ENCODE measurements around the gene PI4KA. TPM values are rescaled to one million over a fixed set of nuclear protein-coding genes. Genes with fewer than 3 reads are reported as not detected.

The PI4KA gene
- total RNA-seq, 4 donors from 2014 or later = 76.5 to 164 (median 115) TPM

GRCh38 chr22:20815477-20816050, 43.0 kb downstream of the PI4KA start:
- no peak for DNase-seq (ENCODE audit: low spot score in 2 of 2)
- Histone ChIP-seq H3K4me1 (no peaks in the 10 kb centered on the region), H3K36me3 (peaks cover 0 to 99% (median 12%) of the 10 kb centered on the region in 3 donors), H3K27ac (no peak overlapping the region), H3K27me3 (no peaks in the 10 kb centered on the region), H3K9me3 (no peaks in the 10 kb centered on the region), H3K4me3 (no peak overlapping the region)
- 91 to 95% methylated on average over 9 of the region's 9 CpGs for WGBS, 2 donors
- TF ChIP-seq, protein P1, sequence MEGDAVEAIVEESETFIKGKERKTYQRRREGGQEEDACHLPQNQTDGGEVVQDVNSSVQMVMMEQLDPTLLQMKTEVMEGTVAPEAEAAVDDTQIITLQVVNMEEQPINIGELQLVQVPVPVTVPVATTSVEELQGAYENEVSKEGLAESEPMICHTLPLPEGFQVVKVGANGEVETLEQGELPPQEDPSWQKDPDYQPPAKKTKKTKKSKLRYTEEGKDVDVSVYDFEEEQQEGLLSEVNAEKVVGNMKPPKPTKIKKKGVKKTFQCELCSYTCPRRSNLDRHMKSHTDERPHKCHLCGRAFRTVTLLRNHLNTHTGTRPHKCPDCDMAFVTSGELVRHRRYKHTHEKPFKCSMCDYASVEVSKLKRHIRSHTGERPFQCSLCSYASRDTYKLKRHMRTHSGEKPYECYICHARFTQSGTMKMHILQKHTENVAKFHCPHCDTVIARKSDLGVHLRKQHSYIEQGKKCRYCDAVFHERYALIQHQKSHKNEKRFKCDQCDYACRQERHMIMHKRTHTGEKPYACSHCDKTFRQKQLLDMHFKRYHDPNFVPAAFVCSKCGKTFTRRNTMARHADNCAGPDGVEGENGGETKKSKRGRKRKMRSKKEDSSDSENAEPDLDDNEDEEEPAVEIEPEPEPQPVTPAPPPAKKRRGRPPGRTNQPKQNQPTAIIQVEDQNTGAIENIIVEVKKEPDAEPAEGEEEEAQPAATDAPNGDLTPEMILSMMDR (IDR thresholded peaks at IDR 0.05) = no peak

DNA sequence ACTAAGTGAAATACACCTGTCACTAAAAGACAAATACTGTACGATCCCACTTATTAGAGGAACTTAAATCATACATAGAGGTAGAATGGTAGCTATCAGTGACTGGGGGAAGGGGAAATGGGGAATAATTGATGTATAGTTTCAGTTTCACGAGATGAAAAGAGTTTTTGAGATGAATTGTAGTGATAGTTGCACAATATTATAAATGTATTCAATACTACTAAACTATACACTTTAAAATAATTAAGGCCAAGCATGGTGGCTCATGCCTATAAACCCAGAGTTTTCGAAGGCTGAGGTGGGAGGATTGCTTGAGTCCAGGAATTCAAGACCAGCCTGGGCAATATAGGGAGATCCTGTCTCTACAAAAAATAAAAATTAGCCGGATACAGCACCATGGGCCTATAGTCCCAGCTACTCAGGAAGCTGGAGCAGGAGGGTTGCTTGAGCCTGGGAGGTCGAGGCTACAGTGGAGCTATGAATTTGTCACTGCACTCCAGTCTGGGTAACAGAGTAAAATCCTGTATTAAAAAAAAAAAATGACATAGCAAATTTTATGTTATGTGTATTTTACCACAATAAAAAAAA, 44.3 kb downstream of the PI4KA start:
- WGBS, 2 donors = 86 to 88% methylated on average over 5 of the region's 5 CpGs
- H3K27ac ChIP-seq = no peak overlapping the region
- H3K27me3 ChIP-seq = no peaks in the 10 kb centered on the region
- no peaks in the 10 kb centered on the region for H3K4me1 ChIP-seq
- no peaks in the 10 kb centered on the region for H3K9me3 ChIP-seq
- TF ChIP-seq EP300 (IDR thresholded peaks at IDR 0.05) (no peak), POLR2A (IDR thresholded peaks at IDR 0.05) (no peak)
- TF ChIP-seq, protein P1 (IDR thresholded peaks at IDR 0.05) = no peak
- no peak overlapping the region for H3K4me3 ChIP-seq
- no peak for DNase-seq (ENCODE audit: low spot score in 2 of 2)
- H3K36me3 ChIP-seq = peaks cover 0 to 99% (median 12%) of the 10 kb centered on the region in 3 donors

DNA sequence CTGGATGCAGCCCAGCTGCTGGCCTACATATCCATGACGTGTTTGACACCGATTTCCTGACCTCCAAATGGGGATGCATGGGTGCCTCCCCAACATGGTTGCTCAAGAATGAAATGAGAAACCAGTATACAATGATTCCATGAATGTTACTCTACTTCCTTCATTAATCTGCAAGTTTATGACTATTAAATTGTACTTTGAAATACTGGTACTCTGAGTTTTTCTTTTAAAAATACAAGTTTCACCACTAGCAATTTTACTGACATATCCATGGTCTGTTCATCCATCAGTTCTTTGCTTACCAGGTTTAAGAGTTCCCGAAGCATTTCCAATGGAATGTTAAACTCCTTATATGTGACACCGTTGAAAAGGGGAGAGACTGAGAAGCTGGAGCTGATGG, 45.6 kb downstream of the PI4KA start:
- Histone ChIP-seq H3K36me3 (peaks cover 0 to 97% (median 6%) of the 10 kb centered on the region in 3 donors), H3K9me3 (no peaks in the 10 kb centered on the region), H3K4me3 (no peak overlapping the region), H3K27ac (no peak overlapping the region), H3K27me3 (no peaks in the 10 kb centered on the region), H3K4me1 (no peaks in the 10 kb centered on the region)
- no peak for TF ChIP-seq EP300 (IDR thresholded peaks at IDR 0.05)
- WGBS, 2 donors = 93 to 94% methylated on average over 4 of the region's 4 CpGs
- no peak for DNase-seq (ENCODE audit: low spot score in 2 of 2)

GRCh38 chr22:20811971-20812660, 46.5 kb downstream of the PI4KA start:
- H3K4me3 ChIP-seq = no peak overlapping the region
- TF ChIP-seq POLR2A (IDR thresholded peaks at IDR 0.05) = no peak
- TF ChIP-seq, protein P1 (IDR thresholded peaks at IDR 0.05) = no peak
- no peak for TF ChIP-seq EP300 (IDR thresholded peaks at IDR 0.05)
- no peak for DNase-seq (ENCODE audit: low spot score in 2 of 2)
- H3K4me1 ChIP-seq = no peaks in the 10 kb centered on the region
- 95 to 96% methylated on average over 5 of the region's 5 CpGs for WGBS, 2 donors
- peaks cover 0 to 97% (median 6%) of the 10 kb centered on the region in 3 donors for H3K36me3 ChIP-seq
- no peaks in the 10 kb centered on the region for H3K9me3 ChIP-seq
- H3K27me3 ChIP-seq = no peaks in the 10 kb centered on the region
- no peak overlapping the region for H3K27ac ChIP-seq

GRCh38 chr22:20811171-20811570, 47.4 kb downstream of the PI4KA start:
- DNase-seq (ENCODE audit: low spot score in 2 of 2) = no peak
- no peaks in the 10 kb centered on the region for H3K27me3 ChIP-seq
- H3K4me1 ChIP-seq = no peaks in the 10 kb centered on the region
- no peak overlapping the region for H3K27ac ChIP-seq
- H3K4me3 ChIP-seq = no peak overlapping the region
- H3K9me3 ChIP-seq = no peaks in the 10 kb centered on the region
- WGBS, 2 donors = 91 to 100% methylated on average over 1 of the region's 1 CpG
- no peak for TF ChIP-seq POLR2A (IDR thresholded peaks at IDR 0.05)
- TF ChIP-seq EP300 (IDR thresholded peaks at IDR 0.05) = no peak
- TF ChIP-seq, protein P1 (IDR thresholded peaks at IDR 0.05) = no peak
- peaks cover 0 to 97% (median 2%) of the 10 kb centered on the region in 3 donors for H3K36me3 ChIP-seq

Measured in tibial nerve (tissue), 4 donors.